22Rv1 (cell line): ENCODE data around the gene BEST1.

Source experiments
- H3K27ac ChIP-seq: fragments of 450-650 bp; 2 replicates; pipeline ENCODE4 v1.5.1; 2017
- CTCF ChIP-seq: fragments of 450-650 bp; IDR thresholded peaks from 2 replicates; pipeline ENCODE4 v1.5.1; 2017; ENCODE audit warnings: mild to moderate bottlenecking
- ZFX ChIP-seq: fragments of 450-650 bp; IDR thresholded peaks from 2 replicates; pipeline ENCODE4 v1.6.1; 2017; ENCODE audit warnings: antibody characterized with exemption, borderline replicate concordance

Gene BEST1

GRCh38 chr11:61957021-61957770 is 7.0 kb downstream of the BEST1 start:
- H3K27ac ChIP-seq, result no peak overlapping the region
- no peak for TF ChIP-seq CTCF
- no peak for TF ChIP-seq ZFX

GRCh38 chr11:61958590-61958989 is 8.4 kb downstream of the BEST1 start:
- TF ChIP-seq CTCF (no peak), ZFX (no peak)
- H3K27ac ChIP-seq, result no peak overlapping the region

- H3K27ac ChIP-seq, result no peak overlapping the region
These were observed 9.0 kb downstream of the BEST1 start for GRCh38 chr11:61959114-61959513.

GRCh38 chr11:61959678-61960077 is 9.5 kb downstream of the BEST1 start:
- H3K27ac ChIP-seq, result no peak overlapping the region
- TF ChIP-seq ZFX (no peak), CTCF (no peak)

More at GRCh38 chr11:61959114-61959513, 9.0 kb downstream of the BEST1 start:
- TF ChIP-seq ZFX, result no peak
- no peak for TF ChIP-seq CTCF

- no peak for TF ChIP-seq ZFX
- no peak for TF ChIP-seq CTCF
- no peak overlapping the region for H3K27ac ChIP-seq
These were observed 10.4 kb downstream of the BEST1 start for GRCh38 chr11:61960532-61960931.

GRCh38 chr11:61961570-61962212 is 11.5 kb downstream of the BEST1 start:
- peak overlapping the region; percentile 41 for H3K27ac ChIP-seq
- TF ChIP-seq ZFX, result no peak
- no peak for TF ChIP-seq CTCF

GRCh38 chr11:61962213-61963015 is 12.3 kb downstream of the BEST1 start:
- peak overlapping the region; percentile 41; the same call in 1 of the 2 replicates for H3K27ac ChIP-seq
- TF ChIP-seq ZFX (no peak), CTCF (no peak)
